ENCODE data around the gene DEPDC1.
"Not testable (repeated sequence)": the region's sequence is repeated elsewhere in the genome, so short reads cannot be mapped to it uniquely, and the experiment has no call there.

The DEPDC1 gene

GRCh38 chr1:68495532-68495931 is 1.4 kb downstream of the DEPDC1 start:
- DNase-seq (ENCODE audit: low read depth) = no peak
- peak overlapping the region; percentile 98 for H3K4me3 ChIP-seq (ENCODE audit: control insufficient read depth, low read depth, low read length)
- no peak for TF ChIP-seq CTCF (conservative IDR thresholded peaks at IDR 0.05; ENCODE audit: control insufficient read depth, insufficient read depth, low read depth, low read length)

- no peak overlapping the region for H3K4me3 ChIP-seq (ENCODE audit: control insufficient read depth, low read depth, low read length)
- DNase-seq (ENCODE audit: low read depth) = no peak
- no peak for TF ChIP-seq CTCF (conservative IDR thresholded peaks at IDR 0.05; ENCODE audit: control insufficient read depth, insufficient read depth, low read depth, low read length)
These were observed 3.7 kb downstream of the DEPDC1 start for GRCh38 chr1:68493193-68493592.

GRCh38 chr1:68492255-68492654 is 4.6 kb downstream of the DEPDC1 start:
- not testable (repeated sequence) for H3K4me3 ChIP-seq (ENCODE audit: control insufficient read depth, low read depth, low read length); DNase-seq (ENCODE audit: low read depth)

GRCh38 chr1:68490046-68490651 is 6.7 kb downstream of the DEPDC1 start:
- H3K4me3 ChIP-seq (ENCODE audit: control insufficient read depth, low read depth, low read length) = no peak overlapping the region
- no peak for TF ChIP-seq CTCF (conservative IDR thresholded peaks at IDR 0.05; ENCODE audit: control insufficient read depth, insufficient read depth, low read depth, low read length)
- no peak for DNase-seq (ENCODE audit: low read depth)

GRCh38 chr1:68485431-68486022 is 11.4 kb downstream of the DEPDC1 start:
- no peak for DNase-seq (ENCODE audit: low read depth)
- H3K4me3 ChIP-seq (ENCODE audit: control insufficient read depth, low read depth, low read length) = no peak overlapping the region
- no peak for TF ChIP-seq CTCF (conservative IDR thresholded peaks at IDR 0.05; ENCODE audit: control insufficient read depth, insufficient read depth, low read depth, low read length)

- TF ChIP-seq CTCF (conservative IDR thresholded peaks at IDR 0.05; ENCODE audit: control insufficient read depth, insufficient read depth, low read depth, low read length) = no peak
- H3K4me3 ChIP-seq (ENCODE audit: control insufficient read depth, low read depth, low read length) = no peak overlapping the region
- no peak for DNase-seq (ENCODE audit: low read depth)
These were observed 12.3 kb downstream of the DEPDC1 start for GRCh38 chr1:68484618-68485017.

- no peak overlapping the region for H3K4me3 ChIP-seq (ENCODE audit: control insufficient read depth, low read depth, low read length)
- DNase-seq (ENCODE audit: low read depth) = peak; percentile 44
- TF ChIP-seq CTCF (conservative IDR thresholded peaks at IDR 0.05; ENCODE audit: control insufficient read depth, insufficient read depth, low read depth, low read length) = no peak
These were observed 15.8 kb downstream of the DEPDC1 start for GRCh38 chr1:68481041-68481440.

All from fibroblast of mammary gland (primary cell).